ENCODE data around the gene PHACTR1. TPM values are rescaled to one million over a fixed set of nuclear protein-coding genes. Genes with fewer than 3 reads are reported as not detected.

The PHACTR1 gene
- total and polyA plus RNA-seq, 4 donors: 18.1 to 49.0 (median 39.5) TPM

GRCh38 chr6:12882761-12883290 lies 166.3 kb downstream of the PHACTR1 start:
- peaks cover 4% of the 10 kb centered on the region for H3K4me1 ChIP-seq (ENCODE audit: control insufficient read depth, insufficient read depth, low read length)
- H3K36me3 ChIP-seq (ENCODE audit: control insufficient read depth, insufficient read depth, low read length): no peaks in the 10 kb centered on the region
- H3K4me3 ChIP-seq (ENCODE audit: low read depth, low read length): no peak overlapping the region
- H3K9me3 ChIP-seq (ENCODE audit: control insufficient read depth, insufficient read depth, low read length): no peaks in the 10 kb centered on the region
- WGBS (ENCODE audit: insufficient coverage): 100% methylated on average over 1 of the region's 2 CpGs
- peak in 1 of 6 donors; percentile 67 for DNase-seq (ENCODE audit: low read depth in 4 of 6, low spot score in 6 of 6)
- no peak overlapping the region for H3K27ac ChIP-seq (ENCODE audit: low read depth, low read length)
- H3K27me3 ChIP-seq (ENCODE audit: control insufficient read depth, insufficient read depth, low read length): no peaks in the 10 kb centered on the region

DNA sequence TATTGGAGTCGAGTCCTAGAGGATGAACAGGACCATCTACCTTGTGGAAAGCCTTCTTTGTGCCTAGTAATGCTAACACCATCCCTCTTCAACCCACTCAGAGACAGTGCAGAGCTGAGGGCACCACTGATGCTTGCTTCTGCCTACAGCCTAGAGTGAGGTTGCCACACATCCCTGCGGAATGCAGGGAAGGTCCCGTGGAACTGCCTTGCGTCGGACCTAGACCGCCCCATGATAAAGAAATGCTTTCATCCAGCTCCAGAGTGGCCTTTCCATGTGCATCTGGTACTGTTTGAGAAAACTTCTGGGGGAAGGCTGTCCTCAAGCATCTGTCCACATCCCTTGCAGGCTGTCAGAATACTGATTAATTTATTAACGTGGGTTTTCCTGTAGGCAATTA lies 168.4 kb downstream of the PHACTR1 start:
- no peak for DNase-seq (ENCODE audit: low read depth in 4 of 6, low spot score in 6 of 6)
- H3K27me3 ChIP-seq (ENCODE audit: control insufficient read depth, insufficient read depth, low read length): no peaks in the 10 kb centered on the region
- no peaks in the 10 kb centered on the region for H3K36me3 ChIP-seq (ENCODE audit: control insufficient read depth, insufficient read depth, low read length)
- peaks cover 4% of the 10 kb centered on the region for H3K4me1 ChIP-seq (ENCODE audit: control insufficient read depth, insufficient read depth, low read length)
- no peak overlapping the region for H3K27ac ChIP-seq (ENCODE audit: low read depth, low read length)
- 74% methylated on average over 5 of the region's 7 CpGs for WGBS (ENCODE audit: insufficient coverage)
- H3K4me3 ChIP-seq (ENCODE audit: low read depth, low read length): no peak overlapping the region
- no peaks in the 10 kb centered on the region for H3K9me3 ChIP-seq (ENCODE audit: control insufficient read depth, insufficient read depth, low read length)

DNA sequence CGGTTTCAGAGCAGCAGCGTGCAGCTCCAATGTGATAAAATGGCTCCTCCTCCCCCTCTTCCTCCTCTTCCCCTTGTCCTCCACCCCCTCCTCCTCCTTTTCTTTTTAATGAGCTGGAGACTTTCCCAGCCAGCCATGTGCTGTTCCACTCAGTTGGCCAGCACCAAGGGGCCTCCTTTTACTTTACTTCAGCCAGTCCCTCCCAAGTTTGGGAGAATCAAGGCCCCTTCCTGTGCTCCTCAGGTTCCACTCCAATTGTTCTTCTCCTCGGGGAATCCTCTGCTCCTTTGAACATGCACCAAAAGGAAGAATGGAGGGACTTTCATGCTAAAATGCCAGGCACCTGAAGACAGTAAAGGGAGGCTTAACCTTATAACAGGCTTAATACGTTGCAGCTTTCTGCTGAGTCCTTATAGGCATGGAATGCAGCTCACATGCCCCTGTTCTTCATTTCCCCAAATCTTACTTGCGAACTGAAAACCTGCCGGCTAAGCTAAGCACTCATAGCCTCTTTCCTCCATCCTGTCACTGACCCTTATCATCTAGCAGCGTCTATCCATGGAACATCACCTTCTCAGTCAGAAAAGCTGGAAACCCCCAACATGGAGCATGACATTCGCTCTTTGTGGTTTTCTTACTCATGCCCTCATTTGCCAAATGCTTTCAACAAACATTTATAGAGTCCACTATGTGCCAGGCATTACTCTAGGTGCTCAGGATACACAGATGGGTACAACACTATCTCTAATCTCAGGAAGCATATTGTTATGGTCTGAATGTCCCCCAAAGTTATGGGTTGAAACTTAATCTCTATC lies 170.6 kb downstream of the PHACTR1 start:
- DNase-seq (ENCODE audit: low read depth in 4 of 6, low spot score in 6 of 6): peak in 2 of 6 donors; percentile 56 to 87
- Histone ChIP-seq H3K27me3 (ENCODE audit: control insufficient read depth, insufficient read depth, low read length) (no peaks in the 10 kb centered on the region), H3K27ac (ENCODE audit: low read depth, low read length) (no peak overlapping the region), H3K9me3 (ENCODE audit: control insufficient read depth, insufficient read depth, low read length) (peaks cover 5% of the 10 kb centered on the region), H3K36me3 (ENCODE audit: control insufficient read depth, insufficient read depth, low read length) (no peaks in the 10 kb centered on the region), H3K4me3 (ENCODE audit: low read depth, low read length) (no peak overlapping the region), H3K4me1 (ENCODE audit: control insufficient read depth, insufficient read depth, low read length) (peaks cover 4% of the 10 kb centered on the region)
- WGBS (ENCODE audit: insufficient coverage): 56% methylated on average over 7 of the region's 8 CpGs

- WGBS (ENCODE audit: insufficient coverage): 97% methylated on average over 8 of the region's 9 CpGs
- no peak overlapping the region for H3K27ac ChIP-seq (ENCODE audit: low read depth, low read length)
- DNase-seq (ENCODE audit: low read depth in 4 of 6, low spot score in 6 of 6): no peak
These were observed 173.7 kb downstream of the PHACTR1 start for GRCh38 chr6:12890171-12890790.

GRCh38 chr6:12891595-12891994 lies 175.0 kb downstream of the PHACTR1 start:
- Histone ChIP-seq H3K27ac (ENCODE audit: low read depth, low read length) (no peak overlapping the region), H3K27me3 (ENCODE audit: control insufficient read depth, insufficient read depth, low read length) (no peaks in the 10 kb centered on the region), H3K36me3 (ENCODE audit: control insufficient read depth, insufficient read depth, low read length) (no peaks in the 10 kb centered on the region), H3K4me1 (ENCODE audit: control insufficient read depth, insufficient read depth, low read length) (peaks cover 4% of the 10 kb centered on the region), H3K4me3 (ENCODE audit: low read depth, low read length) (no peak overlapping the region), H3K9me3 (ENCODE audit: control insufficient read depth, insufficient read depth, low read length) (peaks cover 5% of the 10 kb centered on the region)
- no peak for DNase-seq (ENCODE audit: low read depth in 4 of 6, low spot score in 6 of 6)
- WGBS (ENCODE audit: insufficient coverage): no CpG with 5 or more reads among the region's 1 CpG

More at GRCh38 chr6:12890171-12890790, 173.7 kb downstream of the PHACTR1 start:
- Histone ChIP-seq H3K36me3 (ENCODE audit: control insufficient read depth, insufficient read depth, low read length) (no peaks in the 10 kb centered on the region), H3K4me3 (ENCODE audit: low read depth, low read length) (no peak overlapping the region), H3K27me3 (ENCODE audit: control insufficient read depth, insufficient read depth, low read length) (no peaks in the 10 kb centered on the region), H3K4me1 (ENCODE audit: control insufficient read depth, insufficient read depth, low read length) (peaks cover 4% of the 10 kb centered on the region), H3K9me3 (ENCODE audit: control insufficient read depth, insufficient read depth, low read length) (peaks cover 5% of the 10 kb centered on the region)

DNA sequence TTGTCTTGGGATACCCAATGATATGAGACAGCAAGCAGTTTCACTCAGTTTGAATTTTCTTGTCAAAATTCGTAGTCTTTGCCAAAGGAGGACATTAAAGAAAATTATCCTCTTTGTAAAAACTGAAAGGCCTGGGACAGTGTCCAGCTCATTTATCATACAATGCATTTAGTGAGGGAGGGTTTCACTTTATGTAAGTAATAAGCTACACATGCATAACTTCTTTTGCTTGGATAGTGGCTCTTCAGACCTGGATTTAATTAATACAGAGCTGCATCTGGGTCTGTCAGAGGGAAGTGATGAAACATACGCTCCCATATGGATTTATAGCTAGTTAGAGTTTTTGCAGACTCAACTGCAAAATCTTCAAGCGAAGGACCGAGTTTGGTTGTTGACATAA lies 175.6 kb downstream of the PHACTR1 start:
- H3K9me3 ChIP-seq (ENCODE audit: control insufficient read depth, insufficient read depth, low read length): peaks cover 5% of the 10 kb centered on the region
- WGBS (ENCODE audit: insufficient coverage): 60% methylated on average over 1 of the region's 4 CpGs

DNA sequence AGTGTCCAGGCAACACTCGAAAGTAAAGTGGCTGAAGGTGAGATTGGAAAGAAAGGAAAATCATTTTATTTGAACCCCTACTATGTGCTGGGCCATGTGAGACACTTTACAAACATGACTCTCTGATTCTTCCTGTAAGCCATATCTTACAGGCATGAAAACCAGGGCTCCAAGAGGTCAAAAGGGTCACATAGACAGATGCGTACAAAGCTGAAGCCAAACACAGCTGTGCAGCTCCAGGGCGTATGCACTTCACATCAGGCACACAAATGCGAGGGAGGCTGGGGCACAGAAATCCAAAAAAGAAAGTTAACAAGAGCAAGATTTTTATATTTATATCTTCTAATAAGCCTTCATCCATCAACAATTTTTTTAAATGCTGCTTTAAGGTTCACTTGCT lies 176.5 kb downstream of the PHACTR1 start:
- H3K27me3 ChIP-seq (ENCODE audit: control insufficient read depth, insufficient read depth, low read length): no peaks in the 10 kb centered on the region
- no peaks in the 10 kb centered on the region for H3K36me3 ChIP-seq (ENCODE audit: control insufficient read depth, insufficient read depth, low read length)
- DNase-seq (ENCODE audit: low read depth in 4 of 6, low spot score in 6 of 6): no peak
- no peak overlapping the region for H3K4me3 ChIP-seq (ENCODE audit: low read depth, low read length)
- no peak overlapping the region for H3K27ac ChIP-seq (ENCODE audit: low read depth, low read length)
- no peaks in the 10 kb centered on the region for H3K4me1 ChIP-seq (ENCODE audit: control insufficient read depth, insufficient read depth, low read length)
- 60% methylated on average over 1 of the region's 4 CpGs for WGBS (ENCODE audit: insufficient coverage)
- peaks cover 5% of the 10 kb centered on the region for H3K9me3 ChIP-seq (ENCODE audit: control insufficient read depth, insufficient read depth, low read length)

More for the DNA sequence above, 175.6 kb downstream of the PHACTR1 start:
- no peak overlapping the region for H3K27ac ChIP-seq (ENCODE audit: low read depth, low read length)
- DNase-seq (ENCODE audit: low read depth in 4 of 6, low spot score in 6 of 6): no peak
- no peaks in the 10 kb centered on the region for H3K36me3 ChIP-seq (ENCODE audit: control insufficient read depth, insufficient read depth, low read length)
- H3K4me1 ChIP-seq (ENCODE audit: control insufficient read depth, insufficient read depth, low read length): no peaks in the 10 kb centered on the region
- no peaks in the 10 kb centered on the region for H3K27me3 ChIP-seq (ENCODE audit: control insufficient read depth, insufficient read depth, low read length)
- H3K4me3 ChIP-seq (ENCODE audit: low read depth, low read length): no peak overlapping the region

- Histone ChIP-seq H3K4me1 (ENCODE audit: control insufficient read depth, insufficient read depth, low read length) (peaks cover 3% of the 10 kb centered on the region), H3K27me3 (ENCODE audit: control insufficient read depth, insufficient read depth, low read length) (no peaks in the 10 kb centered on the region), H3K9me3 (ENCODE audit: control insufficient read depth, insufficient read depth, low read length) (peaks cover 5% of the 10 kb centered on the region), H3K36me3 (ENCODE audit: control insufficient read depth, insufficient read depth, low read length) (no peaks in the 10 kb centered on the region), H3K27ac (ENCODE audit: low read depth, low read length) (no peak overlapping the region), H3K4me3 (ENCODE audit: low read depth, low read length) (no peak overlapping the region)
- 100% methylated on average over 1 of the region's 3 CpGs for WGBS (ENCODE audit: insufficient coverage)
- no peak for DNase-seq (ENCODE audit: low read depth in 4 of 6, low spot score in 6 of 6)
These were observed 179.2 kb downstream of the PHACTR1 start for GRCh38 chr6:12895721-12896120.

DNA sequence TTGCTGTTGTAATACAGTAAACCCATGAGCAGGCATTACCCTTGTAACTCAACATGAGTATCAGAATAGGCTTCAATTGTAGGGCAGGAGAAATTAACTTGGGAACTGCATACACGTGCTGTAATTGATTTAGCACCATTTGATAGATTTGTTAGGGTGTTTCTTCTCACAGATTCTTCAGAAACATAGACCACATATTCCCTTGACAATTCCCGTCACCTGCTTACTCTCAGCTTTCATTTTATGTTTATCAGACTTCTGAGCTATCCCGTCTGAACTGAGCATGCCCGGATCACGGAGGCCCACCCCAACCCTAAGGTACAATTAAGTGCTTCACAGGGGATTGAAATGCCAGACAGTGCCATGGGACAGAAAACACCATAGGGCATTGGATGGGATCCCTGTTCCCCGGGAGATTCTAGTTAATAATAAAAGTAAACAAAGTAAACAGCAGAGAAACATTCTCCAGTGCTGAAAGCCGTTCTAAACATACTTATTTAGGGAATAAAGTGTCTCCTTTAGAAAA lies 179.7 kb downstream of the PHACTR1 start:
- Histone ChIP-seq H3K27ac (ENCODE audit: low read depth, low read length) (no peak overlapping the region), H3K27me3 (ENCODE audit: control insufficient read depth, insufficient read depth, low read length) (no peaks in the 10 kb centered on the region), H3K4me1 (ENCODE audit: control insufficient read depth, insufficient read depth, low read length) (peaks cover 3% of the 10 kb centered on the region), H3K36me3 (ENCODE audit: control insufficient read depth, insufficient read depth, low read length) (no peaks in the 10 kb centered on the region), H3K4me3 (ENCODE audit: low read depth, low read length) (no peak overlapping the region), H3K9me3 (ENCODE audit: control insufficient read depth, insufficient read depth, low read length) (peaks cover 4% of the 10 kb centered on the region)
- no peak for DNase-seq (ENCODE audit: low read depth in 4 of 6, low spot score in 6 of 6)
- WGBS (ENCODE audit: insufficient coverage): 77% methylated on average over 4 of the region's 7 CpGs

All from spinal cord (tissue), 10 donors.